22Rv1 (cell line): ENCODE results near the gene SPRING1.

Source experiments
- H3K27ac ChIP-seq: fragments of 450-650 bp; 2 replicates; pipeline ENCODE4 v1.5.1; 2017
- CTCF ChIP-seq: fragments of 450-650 bp; IDR thresholded peaks from 2 replicates; pipeline ENCODE4 v1.5.1; 2017; ENCODE audit warnings: mild to moderate bottlenecking
- ZFX ChIP-seq: fragments of 450-650 bp; IDR thresholded peaks from 2 replicates; pipeline ENCODE4 v1.6.1; 2017; ENCODE audit warnings: antibody characterized with exemption, borderline replicate concordance

SPRING1 gene

DNA sequence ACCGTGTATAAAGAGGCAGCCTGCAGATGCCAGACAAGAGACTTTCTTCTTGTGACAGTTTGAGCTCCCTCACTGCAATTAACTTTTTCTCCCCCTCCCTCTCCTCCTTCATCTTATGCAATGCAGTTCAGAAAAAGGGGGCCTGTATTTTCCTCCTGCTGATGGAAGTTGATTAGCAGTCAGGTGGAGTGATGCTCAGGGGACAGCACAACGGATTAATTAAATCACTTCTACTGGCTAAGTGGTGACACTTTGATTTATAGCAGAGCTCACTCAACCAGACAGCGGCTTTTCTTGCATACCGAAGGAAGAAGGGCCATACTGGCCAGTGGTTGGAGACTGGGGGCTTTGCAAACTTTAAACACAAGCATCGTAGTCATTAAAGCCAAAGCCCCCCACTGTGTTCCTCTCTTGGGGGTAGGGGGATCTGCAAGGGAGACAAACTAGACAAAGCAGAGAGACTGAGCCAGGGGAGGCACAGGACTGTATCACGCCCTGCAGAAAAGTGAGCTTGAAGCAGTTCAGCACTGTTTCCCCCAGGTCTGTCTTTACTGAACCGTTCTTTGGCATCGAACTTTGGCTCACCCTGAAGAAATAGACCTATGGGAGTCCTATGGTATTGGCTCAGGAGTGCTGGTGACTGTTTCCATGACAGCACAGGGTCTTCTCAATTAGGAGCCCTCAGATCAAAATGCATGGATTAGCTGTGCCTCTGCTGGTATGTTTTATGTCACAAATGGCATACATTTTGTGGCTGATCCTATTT, 47.7 kb downstream of the SPRING1 start:
- H3K27ac ChIP-seq: no peak overlapping the region
- no peak for TF ChIP-seq CTCF
- TF ChIP-seq ZFX: no peak

DNA sequence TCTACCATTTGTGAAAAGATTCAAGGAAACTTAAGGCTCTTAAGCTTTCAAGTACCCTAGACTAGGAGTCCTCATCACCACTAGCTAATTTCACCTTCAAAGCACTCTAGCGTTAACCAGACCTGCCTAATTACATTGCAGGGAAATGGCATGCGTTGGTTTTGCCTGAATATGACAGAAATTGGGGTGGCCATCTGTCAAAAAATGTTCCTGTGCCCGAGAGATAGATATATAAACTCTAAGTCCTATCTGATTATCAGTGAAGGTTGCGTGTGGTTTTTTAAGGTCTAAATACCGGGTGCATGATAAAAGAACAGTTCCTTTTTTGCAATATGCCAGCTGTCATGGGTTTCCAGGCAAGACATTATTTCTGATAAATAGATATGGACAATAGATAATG, 48.3 kb downstream of the SPRING1 start:
- TF ChIP-seq ZFX (no peak), CTCF (no peak)
- no peak overlapping the region for H3K27ac ChIP-seq
